Peyer's patch (tissue), 4 donors: ENCODE results near the gene ZNF800.

Experiments
- CTCF ChIP-seq, 6 experiments: fragments of 450-650 bp in 4 of 6; fragments of 200-600 bp in 2 of 6; sonication (generic) in 1 of 6; IDR thresholded peaks; one replicate each; pipeline ENCODE4 v1.5.1; 2017 to 2019; ENCODE audit warnings: antibody characterized with exemption in 6 of 6, mild to moderate bottlenecking in 3 of 6, moderate library complexity in 1 of 6
- POLR2A ChIP-seq, 2 donors: fragments of 450-650 bp; IDR thresholded peaks; one replicate each; pipeline ENCODE4 v1.5.1; 2017; ENCODE audit warnings: antibody characterized with exemption in 2 of 2, mild to moderate bottlenecking in 2 of 2, moderate library complexity in 2 of 2

GRCh38 chr7:127362364-127363027, 30.0 kb downstream of the ZNF800 start:
- TF ChIP-seq CTCF (IDR thresholded peaks at IDR 0.05) (no peak), POLR2A (IDR thresholded peaks at IDR 0.05) (no peak)
